Choroid plexus epithelial cell (primary cell): ENCODE measurements around the gene SELPLG.

Experiments
- DNase-seq: peaks from one replicate; pipeline ENCODE4 v3.0.0-alpha.2; 2010; ENCODE audit warnings: low read depth
- H3K4me3 ChIP-seq: 2 replicates; pipeline ENCODE4 v1.5.1; 2011; ENCODE audit warnings: low read depth, mild to moderate bottlenecking, control low read depth, low read length, moderate library complexity
- TF ChIP-seq, protein P1 (sequence below): conservative IDR thresholded peaks from 2 replicates; pipeline ENCODE4 v1.5.1; 2011; ENCODE audit warnings: low read depth, mild to moderate bottlenecking, control low read depth, inconsistent platforms, low read length, moderate library complexity

SELPLG gene

DNA sequence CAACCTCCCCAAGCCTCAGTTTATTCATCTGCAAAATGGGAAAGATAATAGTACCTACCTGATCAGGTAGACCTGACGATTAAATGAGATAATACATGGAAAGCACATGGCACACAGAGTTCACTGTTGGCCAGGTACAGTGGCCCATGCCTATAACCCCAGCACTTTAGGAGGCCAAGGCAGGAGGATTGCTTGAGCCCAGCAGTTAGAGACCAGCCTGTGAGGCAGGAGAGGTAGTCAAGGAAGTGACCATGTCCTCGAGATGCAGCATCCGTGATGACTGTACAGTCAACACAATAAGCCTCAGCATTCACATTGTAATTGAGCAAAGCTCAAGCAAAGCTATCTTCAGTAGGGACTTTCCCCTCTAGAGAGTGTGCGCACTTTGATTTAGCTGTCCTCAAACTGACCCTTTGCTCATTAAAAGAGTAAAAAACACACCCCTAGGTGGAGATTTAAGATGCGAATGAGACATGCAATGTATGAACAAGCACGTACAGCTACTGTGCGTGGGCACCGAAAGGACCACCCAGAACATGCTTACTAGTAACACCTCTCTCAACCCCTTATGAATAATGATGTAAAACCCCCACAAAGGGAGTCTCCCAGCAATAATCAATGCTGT lies 61.4 kb downstream of the SELPLG start:
- TF ChIP-seq, protein P1, sequence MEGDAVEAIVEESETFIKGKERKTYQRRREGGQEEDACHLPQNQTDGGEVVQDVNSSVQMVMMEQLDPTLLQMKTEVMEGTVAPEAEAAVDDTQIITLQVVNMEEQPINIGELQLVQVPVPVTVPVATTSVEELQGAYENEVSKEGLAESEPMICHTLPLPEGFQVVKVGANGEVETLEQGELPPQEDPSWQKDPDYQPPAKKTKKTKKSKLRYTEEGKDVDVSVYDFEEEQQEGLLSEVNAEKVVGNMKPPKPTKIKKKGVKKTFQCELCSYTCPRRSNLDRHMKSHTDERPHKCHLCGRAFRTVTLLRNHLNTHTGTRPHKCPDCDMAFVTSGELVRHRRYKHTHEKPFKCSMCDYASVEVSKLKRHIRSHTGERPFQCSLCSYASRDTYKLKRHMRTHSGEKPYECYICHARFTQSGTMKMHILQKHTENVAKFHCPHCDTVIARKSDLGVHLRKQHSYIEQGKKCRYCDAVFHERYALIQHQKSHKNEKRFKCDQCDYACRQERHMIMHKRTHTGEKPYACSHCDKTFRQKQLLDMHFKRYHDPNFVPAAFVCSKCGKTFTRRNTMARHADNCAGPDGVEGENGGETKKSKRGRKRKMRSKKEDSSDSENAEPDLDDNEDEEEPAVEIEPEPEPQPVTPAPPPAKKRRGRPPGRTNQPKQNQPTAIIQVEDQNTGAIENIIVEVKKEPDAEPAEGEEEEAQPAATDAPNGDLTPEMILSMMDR = no peak
- no peak overlapping the region for H3K4me3 ChIP-seq
- DNase-seq = no peak
